GM23248 (cell line): ENCODE measurements around the gene FAM163B. TPM values are rescaled to one million over a fixed set of nuclear protein-coding genes. Genes with fewer than 3 reads are reported as not detected.
A peak's percentile ranks its signal among the peaks of the same experiment; 100 is the strongest.

Source experiments
- DNase-seq: peaks from one replicate; pipeline ENCODE4 v3.0.0-alpha.2; 2015
- H2AFZ ChIP-seq: fragments of 200-600 bp; sonication (generic); 2 replicates; pipeline ENCODE4 v1.6.1; 2016; ENCODE audit warnings: antibody characterized with exemption
- H3F3A ChIP-seq: fragments of 200-600 bp; sonication (generic); 2 replicates; pipeline ENCODE4 v1.6.1; 2016; ENCODE audit warnings: mild to moderate bottlenecking, antibody characterized with exemption, mixed run types; ENCODE audit not compliant: insufficient read depth
- H3K27ac ChIP-seq: fragments of 200-600 bp; sonication (generic); 2 replicates; pipeline ENCODE4 v1.5.1; 2016; ENCODE audit warnings: mild to moderate bottlenecking
- H3K27me3 ChIP-seq: fragments of 200-600 bp; sonication (generic); replicated peaks from 2 replicates; pipeline ENCODE4 v1.6.1; 2016; ENCODE audit warnings: mild to moderate bottlenecking; ENCODE audit not compliant: insufficient read depth
- H3K36me3 ChIP-seq: fragments of 200-600 bp; sonication (generic); 2 replicates; pipeline ENCODE4 v1.6.1; 2016; ENCODE audit warnings: low read depth, mild to moderate bottlenecking
- H3K4me1 ChIP-seq: fragments of 200-600 bp; sonication (generic); 2 replicates; pipeline ENCODE4 v1.6.1; 2016; ENCODE audit warnings: mild to moderate bottlenecking; ENCODE audit not compliant: insufficient read depth
- H3K4me2 ChIP-seq: fragments of 200-600 bp; sonication (generic); one replicate; pipeline ENCODE4 v1.6.1; 2016; ENCODE audit warnings: mild to moderate bottlenecking; ENCODE audit not compliant: unreplicated experiment
- H3K4me3 ChIP-seq: fragments of 200-600 bp; sonication (generic); 2 replicates; pipeline ENCODE4 v1.5.1; 2016; ENCODE audit warnings: mild to moderate bottlenecking
- H3K79me2 ChIP-seq: fragments of 200-600 bp; sonication (generic); 2 replicates; pipeline ENCODE4 v1.6.1; 2016; ENCODE audit warnings: mild to moderate bottlenecking; ENCODE audit not compliant: insufficient read depth
- H3K9ac ChIP-seq: fragments of 200-600 bp; sonication (generic); 2 replicates; pipeline ENCODE4 v1.6.1; 2016; ENCODE audit warnings: mild to moderate bottlenecking
- H3K9me2 ChIP-seq: fragments of 200-600 bp; sonication (generic); 2 replicates; pipeline ENCODE4 v1.6.1; 2016; ENCODE audit warnings: mixed run types, mild to moderate bottlenecking, moderate library complexity; ENCODE audit not compliant: insufficient read depth
- H3K9me3 ChIP-seq: fragments of 200-600 bp; sonication (generic); one replicate; pipeline ENCODE4 v1.6.1; 2017; ENCODE audit warnings: low read depth
- H4K20me1 ChIP-seq: fragments of 200-600 bp; sonication (generic); 2 replicates; pipeline ENCODE4 v1.6.0; 2016; ENCODE audit not compliant: insufficient read depth
- EZH2 ChIP-seq: fragments of 200-600 bp; sonication (generic); IDR thresholded peaks from 2 replicates; pipeline ENCODE4 v1.6.1; 2018; ENCODE audit warnings: antibody characterized with exemption, mild to moderate bottlenecking; ENCODE audit not compliant: insufficient read depth, poor library complexity, severe bottlenecking
- EZH2phosphoT487 ChIP-seq: fragments of 200-600 bp; sonication (generic); IDR thresholded peaks from 2 replicates; pipeline ENCODE4 v1.6.1; 2018; ENCODE audit warnings: antibody characterized with exemption, moderate library complexity, mild to moderate bottlenecking, low read depth; ENCODE audit not compliant: insufficient read depth
- WGBS, 2 experiments: methylation state at CpG; one replicate each; pipeline ENCODE4 v1.1.6; 2015 to 2017; ENCODE audit warnings: low lambda C conversion rate in 2 of 2, low coverage in 1 of 2; ENCODE audit errors: missing lambda C conversion rate in 2 of 2; 5-methylcytosine and 5-hydroxymethylcytosine counted together
- in situ Hi-C: fragments of 300-500 bp; cut with MboI; formaldehyde crosslinking; loops from 2 replicates; pipeline ENCODE4 v1.15.0; 2020
- polyA plus RNA-seq: library from polyadenylated mRNA; unstranded; fragments of >200 nt; fragmentation: Nextera tagmentation; extraction: Ambion mirVana; gene quantifications from 2 replicates; pipeline ENCODE4 v1.2.1, GENCODE V29; 2016
- total RNA-seq: library from RNA; depleted of rRNA; stranded (reverse); fragments of >200 nt; shearing (Covaris generic); gene quantifications from 2 replicates; pipeline ENCODE4 v1.2.3, GENCODE V29; 2014

FAM163B gene
- total and polyA plus RNA-seq, 2 experiments from 2014 or later: not detected

DNA sequence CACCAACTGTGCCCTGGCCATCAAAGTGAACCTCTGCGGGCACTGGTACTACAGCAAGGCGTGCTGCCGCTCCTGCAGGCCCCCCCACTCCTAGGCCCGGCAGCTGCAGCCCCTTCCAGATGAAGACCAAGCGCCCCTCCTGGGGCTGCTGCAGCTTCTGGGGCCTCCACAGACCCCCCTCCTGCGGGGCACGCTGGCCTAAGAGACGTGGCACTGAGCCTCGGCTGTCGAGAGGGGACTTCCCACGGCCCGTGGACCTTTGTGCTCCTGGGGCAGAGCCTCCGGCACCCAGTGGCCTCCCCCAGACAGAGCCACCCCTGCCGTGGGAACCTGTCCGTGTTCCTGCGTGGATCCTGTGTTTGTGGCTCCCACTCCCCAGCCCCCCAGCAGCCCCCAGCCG is 34.4 kb downstream of the FAM163B start:
- Histone ChIP-seq H2AFZ (no peak overlapping the region), H3K27me3 (peaks cover 24% of the 10 kb centered on the region), H3K4me1 (no peaks in the 10 kb centered on the region), H3K4me3 (no peak overlapping the region), H3K36me3 (no peaks in the 10 kb centered on the region), H4K20me1 (no peaks in the 10 kb centered on the region), H3K9ac (no peak overlapping the region), H3K79me2 (no peaks in the 10 kb centered on the region), H3K27ac (no peak overlapping the region), H3K4me2 (no peak overlapping the region), H3K9me3 (no peaks in the 10 kb centered on the region), H3F3A (no peaks in the 10 kb centered on the region), H3K9me2 (no peaks in the 10 kb centered on the region)
- in situ Hi-C loops: no loop called here
- 58 to 60% methylated on average over 13 to 15 of the region's 17 CpGs for WGBS, 2 experiments
- TF ChIP-seq EZH2phosphoT487 (no peak), EZH2 (no peak)
- DNase-seq: no peak

DNA sequence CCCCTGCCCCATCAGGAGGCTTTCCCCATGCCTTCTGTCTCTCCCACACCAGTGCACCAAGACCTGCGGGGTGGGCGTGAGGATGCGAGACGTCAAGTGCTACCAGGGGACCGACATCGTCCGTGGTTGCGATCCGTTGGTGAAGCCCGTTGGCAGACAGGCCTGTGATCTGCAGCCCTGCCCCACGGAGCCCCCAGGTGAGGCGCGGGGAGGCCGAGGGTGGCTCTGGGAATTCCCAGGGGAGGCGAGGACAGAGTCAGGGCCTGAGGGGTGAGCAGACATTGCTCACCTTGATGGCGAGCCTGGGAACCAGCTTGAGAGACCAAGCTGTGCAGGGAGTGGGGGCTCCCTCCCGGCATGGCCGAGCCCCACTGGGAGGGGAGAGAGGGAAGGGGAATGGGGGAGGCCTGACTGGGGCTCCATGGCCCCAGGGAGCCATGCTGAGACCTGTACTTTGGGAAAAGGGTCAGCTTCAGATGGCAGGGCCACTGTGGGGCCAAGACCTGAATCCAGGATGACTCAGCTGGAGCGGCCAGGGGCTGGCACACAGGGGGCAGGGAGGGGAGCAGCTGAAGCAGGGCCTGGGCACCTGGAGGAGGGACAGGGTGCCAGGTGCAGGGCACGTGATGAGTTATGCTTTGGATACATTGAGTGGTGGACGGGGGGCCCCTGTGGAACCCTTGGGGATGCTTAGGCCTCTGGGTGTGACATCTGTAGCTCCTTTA is 35.2 kb downstream of the FAM163B start:
- in situ Hi-C loops: no loop called here
- Histone ChIP-seq H3K4me2 (no peak overlapping the region), H3K9ac (no peak overlapping the region), H3F3A (no peaks in the 10 kb centered on the region), H3K9me2 (no peaks in the 10 kb centered on the region), H3K4me1 (no peaks in the 10 kb centered on the region), H2AFZ (no peak overlapping the region), H3K79me2 (no peaks in the 10 kb centered on the region), H3K27me3 (peaks cover 31% of the 10 kb centered on the region), H3K4me3 (no peak overlapping the region), H4K20me1 (no peaks in the 10 kb centered on the region), H3K27ac (no peak overlapping the region), H3K36me3 (no peaks in the 10 kb centered on the region), H3K9me3 (no peaks in the 10 kb centered on the region)
- no peak for DNase-seq
- 65 to 67% methylated on average over 18 to 21 of the region's 21 CpGs for WGBS, 2 experiments
- no peak for TF ChIP-seq EZH2
- no peak for TF ChIP-seq EZH2phosphoT487

DNA sequence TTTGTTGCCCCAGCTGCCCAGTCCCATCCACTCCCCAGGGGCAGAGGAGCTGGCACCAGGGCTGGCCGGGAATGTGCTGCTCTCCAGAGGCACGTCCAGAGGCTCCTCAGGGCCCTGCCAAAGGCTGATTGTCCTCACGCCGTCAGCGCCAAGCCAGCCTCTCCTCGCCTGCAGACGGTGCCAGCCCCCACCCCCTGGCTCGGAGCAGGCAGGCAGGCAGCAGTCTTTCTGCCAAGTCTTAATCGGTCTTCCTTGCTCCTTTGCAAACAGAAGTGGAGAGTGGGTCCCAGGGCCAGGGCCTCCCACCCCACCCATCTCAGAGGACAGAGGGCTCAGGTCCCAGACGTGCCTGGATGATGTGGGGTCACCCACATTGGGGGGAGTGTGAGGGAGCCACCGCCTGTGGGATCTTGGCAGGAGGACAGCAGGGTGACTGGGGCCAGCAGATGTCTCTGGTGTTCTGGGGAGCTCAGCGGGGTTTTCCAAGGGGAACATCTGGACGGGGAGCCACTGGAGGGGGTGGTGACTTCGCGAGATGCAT is 36.3 kb downstream of the FAM163B start:
- Histone ChIP-seq H3K4me1 (no peaks in the 10 kb centered on the region), H3K4me2 (no peak overlapping the region), H3K9me2 (no peaks in the 10 kb centered on the region), H3K9ac (no peak overlapping the region), H3K79me2 (no peaks in the 10 kb centered on the region), H3K4me3 (no peak overlapping the region), H3K36me3 (no peaks in the 10 kb centered on the region), H2AFZ (no peak overlapping the region), H3K27ac (no peak overlapping the region), H3K27me3 (peaks cover 31% of the 10 kb centered on the region), H3K9me3 (no peaks in the 10 kb centered on the region), H3F3A (no peaks in the 10 kb centered on the region), H4K20me1 (no peaks in the 10 kb centered on the region)
- WGBS, 2 experiments: 0 to 3% methylated on average over 11 to 12 of the region's 15 CpGs
- peak; percentile 36 for DNase-seq
- no peak for TF ChIP-seq EZH2phosphoT487
- no peak for TF ChIP-seq EZH2
- in situ Hi-C loops: no loop called here

DNA sequence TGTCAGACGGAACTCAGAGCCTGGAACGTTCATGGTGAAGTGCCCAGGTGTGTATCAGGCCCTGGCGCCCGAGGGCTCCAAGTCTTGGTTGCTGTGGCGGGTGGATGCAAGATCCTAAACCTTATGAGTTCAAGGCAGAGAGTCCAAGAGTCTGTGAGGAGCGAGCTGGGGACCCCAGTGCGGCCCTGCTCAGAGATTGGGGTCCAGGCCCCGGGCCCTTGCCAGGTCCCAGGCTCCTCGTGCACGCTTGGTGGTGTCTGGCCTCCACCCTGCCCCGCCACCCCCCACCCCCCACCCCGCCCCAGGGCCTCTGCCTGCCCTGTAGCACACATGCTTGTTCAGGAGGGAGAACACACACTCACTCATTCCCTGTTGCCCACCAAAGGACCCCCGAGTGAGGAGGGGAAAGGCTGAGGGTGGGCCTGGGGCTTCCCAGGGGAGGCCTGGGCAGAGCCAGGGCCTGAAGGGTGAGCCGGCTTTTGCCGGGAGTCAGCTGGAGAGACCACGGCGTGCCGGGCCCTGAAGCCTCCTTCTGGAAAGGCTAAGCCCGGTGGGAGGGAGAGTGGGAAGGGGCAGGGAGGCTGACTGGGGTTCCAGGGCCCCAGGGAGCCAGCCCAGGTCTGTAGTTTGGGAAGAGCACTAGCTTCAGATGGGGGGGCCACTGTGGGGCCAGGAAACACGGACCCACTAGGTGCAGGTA is 37.1 kb downstream of the FAM163B start:
- no peaks in the 10 kb centered on the region for H3F3A ChIP-seq
- in situ Hi-C loops: no loop called here
- 38 to 43% methylated on average over 17 to 18 of the region's 20 CpGs for WGBS, 2 experiments
- no peaks in the 10 kb centered on the region for H3K4me1 ChIP-seq
- no peak overlapping the region for H3K4me2 ChIP-seq
- no peaks in the 10 kb centered on the region for H3K9me2 ChIP-seq
- H2AFZ ChIP-seq: no peak overlapping the region
- H4K20me1 ChIP-seq: no peaks in the 10 kb centered on the region
- no peaks in the 10 kb centered on the region for H3K9me3 ChIP-seq
- H3K36me3 ChIP-seq: no peaks in the 10 kb centered on the region
- TF ChIP-seq EZH2phosphoT487 (no peak), EZH2 (no peak)
- H3K9ac ChIP-seq: no peak overlapping the region
- no peak for DNase-seq
- peaks cover 31% of the 10 kb centered on the region for H3K27me3 ChIP-seq
- no peak overlapping the region for H3K4me3 ChIP-seq
- H3K79me2 ChIP-seq: no peaks in the 10 kb centered on the region
- no peak overlapping the region for H3K27ac ChIP-seq
